ENCODE results near the gene MMS22L. TPM values are rescaled to one million over a fixed set of nuclear protein-coding genes. Genes with fewer than 3 reads are reported as not detected.

MMS22L gene, protein sequence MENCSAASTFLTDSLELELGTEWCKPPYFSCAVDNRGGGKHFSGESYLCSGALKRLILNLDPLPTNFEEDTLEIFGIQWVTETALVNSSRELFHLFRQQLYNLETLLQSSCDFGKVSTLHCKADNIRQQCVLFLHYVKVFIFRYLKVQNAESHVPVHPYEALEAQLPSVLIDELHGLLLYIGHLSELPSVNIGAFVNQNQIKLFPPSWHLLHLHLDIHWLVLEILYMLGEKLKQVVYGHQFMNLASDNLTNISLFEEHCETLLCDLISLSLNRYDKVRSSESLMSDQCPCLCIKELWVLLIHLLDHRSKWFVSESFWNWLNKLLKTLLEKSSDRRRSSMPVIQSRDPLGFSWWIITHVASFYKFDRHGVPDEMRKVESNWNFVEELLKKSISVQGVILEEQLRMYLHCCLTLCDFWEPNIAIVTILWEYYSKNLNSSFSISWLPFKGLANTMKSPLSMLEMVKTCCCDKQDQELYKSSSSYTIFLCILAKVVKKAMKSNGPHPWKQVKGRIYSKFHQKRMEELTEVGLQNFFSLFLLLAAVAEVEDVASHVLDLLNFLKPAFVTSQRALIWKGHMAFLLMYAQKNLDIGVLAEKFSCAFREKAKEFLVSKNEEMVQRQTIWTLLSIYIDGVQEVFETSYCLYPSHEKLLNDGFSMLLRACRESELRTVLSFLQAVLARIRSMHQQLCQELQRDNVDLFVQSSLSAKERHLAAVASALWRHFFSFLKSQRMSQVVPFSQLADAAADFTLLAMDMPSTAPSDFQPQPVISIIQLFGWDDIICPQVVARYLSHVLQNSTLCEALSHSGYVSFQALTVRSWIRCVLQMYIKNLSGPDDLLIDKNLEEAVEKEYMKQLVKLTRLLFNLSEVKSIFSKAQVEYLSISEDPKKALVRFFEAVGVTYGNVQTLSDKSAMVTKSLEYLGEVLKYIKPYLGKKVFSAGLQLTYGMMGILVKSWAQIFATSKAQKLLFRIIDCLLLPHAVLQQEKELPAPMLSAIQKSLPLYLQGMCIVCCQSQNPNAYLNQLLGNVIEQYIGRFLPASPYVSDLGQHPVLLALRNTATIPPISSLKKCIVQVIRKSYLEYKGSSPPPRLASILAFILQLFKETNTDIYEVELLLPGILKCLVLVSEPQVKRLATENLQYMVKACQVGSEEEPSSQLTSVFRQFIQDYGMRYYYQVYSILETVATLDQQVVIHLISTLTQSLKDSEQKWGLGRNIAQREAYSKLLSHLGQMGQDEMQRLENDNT
- total RNA-seq (2014; rRNA removed; shearing (Covaris generic)), result 19.5 and 19.8 TPM in 2 replicates

DNA sequence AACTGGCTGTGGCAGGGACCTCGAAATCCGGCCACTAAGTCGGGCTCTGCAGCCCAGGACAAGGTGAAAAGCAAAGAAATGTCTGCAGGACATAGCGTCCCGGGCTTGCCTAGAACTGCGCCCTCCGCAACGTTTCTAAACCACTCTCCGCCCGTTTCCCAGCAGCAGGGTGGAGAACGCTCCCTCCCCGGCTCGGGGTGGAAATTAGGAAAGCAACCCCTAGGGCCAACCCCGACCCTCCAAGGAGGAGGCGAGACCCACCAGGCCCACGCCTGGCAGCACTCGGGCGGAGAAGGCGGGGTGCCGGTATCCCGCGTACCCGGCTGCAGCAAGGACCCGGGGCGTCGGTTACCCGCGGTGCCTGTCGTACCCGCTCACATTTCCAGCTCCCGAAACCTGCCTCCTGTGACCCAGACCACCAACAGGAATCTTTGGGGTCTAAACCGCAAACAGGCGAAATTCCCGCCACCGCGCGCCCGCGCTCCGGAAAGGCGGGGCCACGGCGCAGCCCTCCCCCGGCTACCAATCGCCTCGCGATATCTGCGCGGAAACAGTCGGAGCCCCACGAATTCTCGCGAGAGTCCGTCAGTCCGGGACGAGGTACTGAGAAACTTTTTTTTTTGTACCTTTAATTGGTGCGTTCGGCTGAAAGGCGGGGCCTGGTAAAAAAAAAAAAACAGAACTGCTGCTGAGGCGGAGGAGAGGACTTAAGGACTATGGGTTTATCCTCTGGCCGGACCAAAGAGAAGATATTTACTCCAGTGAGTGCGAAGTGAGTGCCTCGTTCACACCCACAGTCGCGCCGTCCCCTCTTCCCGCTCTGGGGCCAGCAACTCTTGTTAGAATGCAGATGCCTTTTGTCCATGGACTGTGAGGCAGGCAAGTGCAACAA lies at the start of gene MMS22L:
MMS22L (minus strand) TSS at position 491 of the 892 bp plus-strand sequence. CDS start 739 bp downstream, outside the sequence.

